Bladder microvascular endothelial cell (primary cell): ENCODE results near the gene ZNF25. TPM values are rescaled to one million over a fixed set of nuclear protein-coding genes. Genes with fewer than 3 reads are reported as not detected.

Experiments used
- total RNA-seq: library from RNA; depleted of rRNA; stranded (reverse); fragments of >200 nt; gene quantifications from 2 replicates; pipeline ENCODE4 v1.2.3, GENCODE V29; 2014

The ZNF25 gene
- 3.2 and 8.1 TPM in 2 replicates for total RNA-seq

DNA sequence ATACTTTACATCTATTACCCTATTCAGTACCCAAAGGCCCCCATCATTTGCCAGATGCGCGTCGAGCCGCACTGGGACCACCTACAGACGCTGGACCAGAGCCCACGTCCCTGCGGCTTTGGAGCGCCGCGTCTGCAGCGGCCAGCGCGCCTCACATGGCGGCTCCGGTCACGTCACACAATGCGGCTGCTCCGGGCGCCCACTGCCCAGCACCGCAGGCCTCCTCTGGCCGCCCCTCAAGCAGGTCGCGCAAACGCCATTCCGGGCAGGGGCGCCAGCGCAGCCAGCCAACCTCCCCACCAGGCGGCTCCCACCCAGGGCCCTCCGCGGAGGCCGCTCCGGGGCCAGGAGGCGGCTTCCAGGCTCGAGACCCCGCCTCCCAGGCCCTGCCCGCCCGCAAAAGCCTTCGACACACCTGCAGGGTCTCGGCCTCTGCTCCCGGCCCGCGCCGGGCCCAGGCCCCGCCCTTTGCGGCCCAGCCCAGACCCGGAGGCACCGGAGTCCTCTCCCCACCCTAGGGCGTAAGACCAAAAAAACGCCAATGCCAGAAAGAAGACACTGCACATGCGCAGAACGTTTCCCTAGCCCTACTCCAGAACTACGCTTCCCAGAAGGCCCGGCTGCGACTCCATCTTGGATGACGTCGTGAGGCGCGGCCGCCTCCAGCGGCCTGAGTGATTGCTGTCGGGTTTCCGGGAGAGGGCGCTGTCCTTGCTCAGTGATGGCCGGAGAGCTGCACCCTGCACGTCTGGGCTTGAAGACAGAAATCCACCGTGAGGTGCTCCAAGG, at the start of gene ZNF25:
ZNF25 (minus strand) TSS at position 557 of the 789 bp plus-strand sequence. CDS start 4,925 bp downstream, outside the sequence.

DNA sequence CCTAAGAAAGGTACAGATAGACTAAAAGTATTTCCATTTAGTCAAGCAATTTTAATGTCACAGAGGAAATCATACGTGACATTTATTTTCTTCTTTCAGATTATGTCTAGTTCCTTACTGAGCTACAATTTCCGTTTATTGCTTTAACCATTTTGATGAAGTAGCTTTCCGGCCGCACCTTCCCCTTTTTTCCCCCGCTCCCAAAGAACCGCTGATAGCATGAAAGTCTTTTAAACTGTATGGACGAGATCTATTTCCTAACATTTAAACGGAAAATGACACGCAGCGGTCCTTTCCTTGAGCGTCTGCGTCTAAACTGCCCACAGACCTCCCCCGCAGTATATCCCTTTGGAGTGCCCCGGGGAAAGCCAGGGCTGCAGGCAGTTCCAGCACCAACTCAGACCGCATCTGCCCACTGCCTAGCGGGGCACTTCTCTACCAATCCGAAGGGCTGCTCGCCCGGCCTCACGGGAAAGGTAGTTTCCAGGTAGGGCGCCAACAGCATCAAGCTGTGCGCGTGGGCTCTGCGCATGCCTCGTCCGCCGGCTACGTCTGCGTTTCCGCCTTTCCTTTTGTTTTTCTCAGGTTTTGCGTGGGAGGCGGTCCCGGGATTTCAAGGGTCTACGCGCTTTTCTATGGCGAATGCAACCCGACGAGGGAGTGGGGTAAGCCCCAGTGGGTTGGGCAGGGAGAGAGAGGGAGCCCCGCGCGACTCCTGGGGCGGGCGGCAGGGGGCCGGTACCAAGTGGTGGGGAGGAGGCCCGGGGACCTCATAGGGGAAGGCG, 33.9 kb upstream of the ZNF25 start, which contains the start of gene ZNF33A:
ZNF33A (plus strand) TSS at position 557 of the 785 bp plus-strand sequence. CDS start 1,667 bp downstream, outside the sequence.

Other genes with a start within 250 kb of the ZNF25 start
- gene ZNF248, start 119.0 kb downstream of the ZNF25 start, total RNA-seq, result 3.2 and 8.9 TPM in 2 replicates
- 8.1 and 24.0 TPM in 2 replicates for gene ZNF33A, start 34.0 kb upstream of the ZNF25 start, total RNA-seq
- gene ZNF37A, start 117.7 kb upstream of the ZNF25 start, total RNA-seq, result 6.0 and 11.8 TPM in 2 replicates